DND-41 (cell line): ENCODE measurements around the gene HOXC10.

Experiments
- EZH2 ChIP-seq: IDR thresholded peaks from 3 replicates; pipeline ENCODE4 v1.6.1; 2012; ENCODE audit warnings: borderline replicate concordance, low read depth, mild to moderate bottlenecking, moderate library complexity, low read length, inconsistent platforms; ENCODE audit not compliant: severe bottlenecking
- TF ChIP-seq, protein P1 (sequence below): IDR thresholded peaks from 2 replicates; pipeline ENCODE4 v1.5.1; 2012; ENCODE audit warnings: borderline replicate concordance, low read length, moderate library complexity, mild to moderate bottlenecking; ENCODE audit not compliant: poor library complexity, severe bottlenecking; ENCODE audit errors: extremely low read depth

DNA sequence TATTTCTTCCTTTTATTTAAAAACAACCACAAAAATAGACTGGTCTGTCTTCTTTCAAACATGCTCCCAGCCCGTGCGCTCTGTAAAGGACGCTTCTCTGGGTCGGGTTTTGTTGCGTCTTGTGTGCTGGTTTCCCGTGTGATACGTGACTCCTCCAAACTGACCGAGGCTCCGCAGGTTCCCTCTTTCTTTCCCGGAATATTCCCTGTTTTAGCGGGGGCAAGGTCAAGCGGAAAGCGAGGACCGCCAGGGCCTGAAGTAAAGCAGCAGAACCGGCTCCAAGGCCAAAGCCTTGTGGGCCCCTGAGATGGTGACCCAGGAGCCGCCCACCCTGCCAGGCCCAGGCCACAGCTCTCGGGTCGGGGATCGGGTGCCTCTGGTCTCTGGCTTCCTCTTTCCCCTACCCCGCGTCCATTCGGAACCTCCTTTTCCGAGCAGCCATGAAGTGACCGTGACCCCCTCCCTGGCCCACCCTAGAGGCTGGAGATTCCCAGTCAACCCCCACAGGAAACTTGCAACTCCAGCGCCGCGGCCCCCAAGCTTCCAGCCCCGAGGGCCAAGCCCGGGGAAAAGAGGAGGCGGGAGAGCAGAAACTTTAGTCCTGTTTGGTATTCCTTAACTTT is 885 bp upstream of the HOXC10 start:
- TF ChIP-seq, protein P1, sequence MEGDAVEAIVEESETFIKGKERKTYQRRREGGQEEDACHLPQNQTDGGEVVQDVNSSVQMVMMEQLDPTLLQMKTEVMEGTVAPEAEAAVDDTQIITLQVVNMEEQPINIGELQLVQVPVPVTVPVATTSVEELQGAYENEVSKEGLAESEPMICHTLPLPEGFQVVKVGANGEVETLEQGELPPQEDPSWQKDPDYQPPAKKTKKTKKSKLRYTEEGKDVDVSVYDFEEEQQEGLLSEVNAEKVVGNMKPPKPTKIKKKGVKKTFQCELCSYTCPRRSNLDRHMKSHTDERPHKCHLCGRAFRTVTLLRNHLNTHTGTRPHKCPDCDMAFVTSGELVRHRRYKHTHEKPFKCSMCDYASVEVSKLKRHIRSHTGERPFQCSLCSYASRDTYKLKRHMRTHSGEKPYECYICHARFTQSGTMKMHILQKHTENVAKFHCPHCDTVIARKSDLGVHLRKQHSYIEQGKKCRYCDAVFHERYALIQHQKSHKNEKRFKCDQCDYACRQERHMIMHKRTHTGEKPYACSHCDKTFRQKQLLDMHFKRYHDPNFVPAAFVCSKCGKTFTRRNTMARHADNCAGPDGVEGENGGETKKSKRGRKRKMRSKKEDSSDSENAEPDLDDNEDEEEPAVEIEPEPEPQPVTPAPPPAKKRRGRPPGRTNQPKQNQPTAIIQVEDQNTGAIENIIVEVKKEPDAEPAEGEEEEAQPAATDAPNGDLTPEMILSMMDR, result no peak
- no peak for TF ChIP-seq EZH2
